PC-9 (cell line): Measurements from ENCODE around the gene ETF1. TPM values are rescaled to one million over a fixed set of nuclear protein-coding genes. Genes with fewer than 3 reads are reported as not detected.

Source experiments
- BruUV-seq: library from RNA; stranded (reverse); fragments of 400-500 nt; replicated peaks from 2 replicates; lab custom pipeline; 2021; lab: Mats Ljungman, UMichigan
- CTCF ChIA-PET: fragments of 300-600 bp; sonication (Branson Sonifier 250); formaldehyde crosslinking; loops from one replicate; lab custom pipeline; 2022; ENCODE audit warnings: antibody characterized with exemption; lab: Charles Lee
- POLR2A ChIA-PET: fragments of 300-600 bp; sonication (Branson Sonifier 250); formaldehyde crosslinking; loops from one replicate; lab custom pipeline; 2022; ENCODE audit warnings: antibody characterized with exemption; ENCODE audit not compliant: unreplicated experiment; lab: Charles Lee
- DNase-seq, 2 experiments: peaks; one replicate each; pipeline versions ENCODE4 v3.0.0 to v3.0.0-alpha.2; 2015 to 2022; ENCODE audit warnings: mixed read lengths in 1 of 2
- H2AFZ ChIP-seq: fragments of 200-600 bp; sonication (generic); 2 replicates; pipeline ENCODE4 v1.8.1; 2017; ENCODE audit warnings: antibody characterized with exemption
- H3F3A ChIP-seq: fragments of 200-600 bp; sonication (generic); 2 replicates; pipeline ENCODE4 v1.8.1; 2017; ENCODE audit warnings: antibody characterized with exemption, mild to moderate bottlenecking, low read depth; ENCODE audit not compliant: insufficient read depth
- H3K27ac ChIP-seq: fragments of 200-600 bp; sonication (generic); 2 replicates; pipeline ENCODE4 v1.6.1; 2016; ENCODE audit warnings: mixed run types
- H3K27me3 ChIP-seq: fragments of 200-600 bp; sonication (generic); 2 replicates; pipeline ENCODE4 v1.6.1; 2016; ENCODE audit warnings: low read depth, mixed run types; ENCODE audit not compliant: insufficient read depth
- H3K36me3 ChIP-seq: fragments of 200-600 bp; sonication (generic); 2 replicates; pipeline ENCODE4 v1.6.1; 2016; ENCODE audit warnings: low read depth, mixed run types
- H3K4me1 ChIP-seq: fragments of 200-600 bp; sonication (generic); replicated peaks from 2 replicates; pipeline ENCODE4 v1.6.1; 2016; ENCODE audit warnings: mixed run types; ENCODE audit not compliant: insufficient read depth
- H3K4me2 ChIP-seq: fragments of 200-600 bp; sonication (generic); 2 replicates; pipeline ENCODE4 v1.6.1; 2017; ENCODE audit warnings: mixed run types
- H3K4me3 ChIP-seq: fragments of 200-600 bp; sonication (generic); 2 replicates; pipeline ENCODE4 v1.6.1; 2016; ENCODE audit warnings: mixed run types
- H3K79me2 ChIP-seq: fragments of 200-600 bp; sonication (generic); 2 replicates; pipeline ENCODE4 v1.6.1; 2017; ENCODE audit warnings: low read depth, mixed run types
- H3K9me2 ChIP-seq: fragments of 200-600 bp; sonication (generic); 2 replicates; pipeline ENCODE4 v1.8.1; 2017; ENCODE audit warnings: mild to moderate bottlenecking; ENCODE audit not compliant: insufficient read depth
- H3K9me3 ChIP-seq: fragments of 200-600 bp; sonication (generic); 2 replicates; pipeline ENCODE4 v1.8.1; 2016; ENCODE audit warnings: low read depth; ENCODE audit not compliant: insufficient read depth
- H4K20me1 ChIP-seq: fragments of 200-600 bp; sonication (generic); 2 replicates; pipeline ENCODE4 v1.8.1; 2017; ENCODE audit not compliant: insufficient read depth
- CTCF ChIP-seq: fragments of 200-600 bp; sonication (generic); conservative IDR thresholded peaks from 2 replicates; pipeline ENCODE4 v1.6.1; 2017; ENCODE audit warnings: mixed run types, antibody characterized with exemption, mild to moderate bottlenecking, moderate library complexity
- EZH2 ChIP-seq: fragments of 200-600 bp; sonication (generic); IDR thresholded peaks from 2 replicates; pipeline ENCODE4 v1.8.0; 2017; ENCODE audit warnings: antibody characterized with exemption, low read depth
- intact Hi-C: fragments of 100-400 bp; cut with micrococcal nuclease; formaldehyde crosslinking; loops from one replicate; pipeline ENCODE4 v1.10.0; 2022; ENCODE audit not compliant: unreplicated experiment
- total RNA-seq: library from RNA; stranded (reverse); gene quantifications from 2 replicates; pipeline ENCODE4 v1.2.3, GENCODE V29; 2021

The ETF1 gene
- total RNA-seq, 1 experiment from 2014 or later = 84.9 TPM

- Histone ChIP-seq H3K79me2 (no peaks in the 10 kb centered on the region), H2AFZ (no peak overlapping the region), H3K4me3 (no peak overlapping the region), H3F3A (peaks cover 4% of the 10 kb centered on the region; the same call in 1 of the 2 replicates), H3K27ac (no peak overlapping the region), H3K4me2 (no peak overlapping the region), H4K20me1 (no peaks in the 10 kb centered on the region), H3K9me3 (no peaks in the 10 kb centered on the region), H3K27me3 (0 out of 2 replicates have a peak, but pooled peaks cover 8% of the 10 kb centered on the region), H3K36me3 (no peaks in the 10 kb centered on the region), H3K9me2 (no peaks in the 10 kb centered on the region), H3K4me1 (peaks cover 6% of the 10 kb centered on the region)
- no peak for DNase-seq
- intact Hi-C loops = no loop called here
- no peak for TF ChIP-seq CTCF
- TF ChIP-seq EZH2 = no peak
- ChIA-PET POLR2A (no interaction called here), CTCF (interaction anchor here (0.6 to 0.7 kb wide), 2 partner anchors 11 to 1417 kb away, joined by 3 to 4 read pairs; no protein-coding TSS in a partner anchor)
- BruUV-seq = no TSS peak
Measured at GRCh38 chr5:138460032-138460693, 82.9 kb downstream of the ETF1 start.

GRCh38 chr5:138459311-138459933, 83.6 kb downstream of the ETF1 start:
- Histone ChIP-seq H3K27me3 (0 out of 2 replicates have a peak, but pooled peaks cover 8% of the 10 kb centered on the region), H3K9me3 (no peaks in the 10 kb centered on the region), H3K4me2 (no peak overlapping the region), H3K79me2 (no peaks in the 10 kb centered on the region), H3K9me2 (no peaks in the 10 kb centered on the region), H3F3A (peaks cover 4% of the 10 kb centered on the region; the same call in 1 of the 2 replicates), H2AFZ (no peak overlapping the region), H3K4me3 (no peak overlapping the region), H3K27ac (no peak overlapping the region), H3K4me1 (peaks cover 6% of the 10 kb centered on the region), H3K36me3 (no peaks in the 10 kb centered on the region), H4K20me1 (no peaks in the 10 kb centered on the region)
- DNase-seq = no peak
- intact Hi-C loops = no loop called here
- ChIA-PET CTCF (interaction anchor here (0.6 to 0.7 kb wide), 2 partner anchors 10 to 1417 kb away, joined by 3 to 4 read pairs; no protein-coding TSS in a partner anchor), POLR2A (no interaction called here)
- no TSS peak for BruUV-seq
- TF ChIP-seq EZH2 (no peak), CTCF (no peak)

- Histone ChIP-seq H3K36me3 (no peaks in the 10 kb centered on the region), H3K9me3 (no peaks in the 10 kb centered on the region), H3K4me3 (no peak overlapping the region), H3K27me3 (0 out of 2 replicates have a peak, but pooled peaks cover 8% of the 10 kb centered on the region), H4K20me1 (no peaks in the 10 kb centered on the region), H3K4me2 (no peak overlapping the region), H3F3A (peaks cover 4% of the 10 kb centered on the region; the same call in 1 of the 2 replicates), H3K9me2 (no peaks in the 10 kb centered on the region), H3K79me2 (no peaks in the 10 kb centered on the region), H3K27ac (no peak overlapping the region), H2AFZ (no peak overlapping the region), H3K4me1 (peaks cover 6% of the 10 kb centered on the region)
- ChIA-PET CTCF (no interaction called here), POLR2A (no interaction called here)
- intact Hi-C loops = no loop called here
- TF ChIP-seq CTCF = no peak
- no peak for TF ChIP-seq EZH2
- DNase-seq = no peak
- no TSS peak for BruUV-seq
Measured at GRCh38 chr5:138458856-138459255, 84.2 kb downstream of the ETF1 start.
